Loucy (cell line): Measurements from ENCODE around the gene MBLAC2.

Source experiments
- H2AFZ ChIP-seq: fragments of 200-600 bp; sonication (generic); 2 replicates; pipeline ENCODE4 v1.6.0; 2016; ENCODE audit warnings: antibody characterized with exemption, mild to moderate bottlenecking, low read length, moderate library complexity
- H3F3A ChIP-seq: fragments of 200-600 bp; 2 replicates; pipeline ENCODE4 v1.6.0; 2016; ENCODE audit warnings: antibody characterized with exemption, low read depth, mild to moderate bottlenecking
- H3K27me3 ChIP-seq: fragments of 200-600 bp; sonication (generic); 2 replicates; pipeline ENCODE4 v1.6.1; 2014; ENCODE audit warnings: low read length, mild to moderate bottlenecking; ENCODE audit not compliant: insufficient read depth, poor library complexity, severe bottlenecking
- H3K36me3 ChIP-seq: fragments of 200-600 bp; sonication (generic); 2 replicates; pipeline ENCODE4 v1.6.1; 2016; ENCODE audit warnings: low read length; ENCODE audit not compliant: insufficient read depth
- H3K4me1 ChIP-seq: fragments of 200-600 bp; sonication (generic); 2 replicates; pipeline ENCODE4 v1.5.1; 2014; ENCODE audit warnings: low read length, mild to moderate bottlenecking; ENCODE audit not compliant: insufficient read depth, poor library complexity, severe bottlenecking
- H3K4me2 ChIP-seq: fragments of 200-600 bp; sonication (generic); 2 replicates; pipeline ENCODE4 v1.6.0; 2014; ENCODE audit warnings: antibody characterized with exemption, low read length, low read depth, mild to moderate bottlenecking; ENCODE audit not compliant: poor library complexity, severe bottlenecking
- H3K4me3 ChIP-seq: fragments of 200-600 bp; sonication (generic); 2 replicates; pipeline ENCODE4 v1.5.1; 2014; ENCODE audit warnings: low read length, mild to moderate bottlenecking, mixed read lengths; ENCODE audit not compliant: poor library complexity, severe bottlenecking
- H3K79me2 ChIP-seq: fragments of 200-600 bp; sonication (generic); 2 replicates; pipeline ENCODE4 v1.6.1; 2014; ENCODE audit warnings: low read length; ENCODE audit not compliant: insufficient read depth
- H3K9ac ChIP-seq: fragments of 200-600 bp; sonication (generic); 2 replicates; pipeline ENCODE4 v1.6.0; 2014; ENCODE audit warnings: mild to moderate bottlenecking, low read depth, low read length, moderate library complexity; ENCODE audit not compliant: poor library complexity, severe bottlenecking
- H3K9me2 ChIP-seq: fragments of 200-600 bp; sonication (generic); replicated peaks from 2 replicates; pipeline ENCODE4 v1.6.1; 2016; ENCODE audit warnings: low read depth, low read length, mixed read lengths
- H3K9me3 ChIP-seq: fragments of 200-600 bp; sonication (generic); 2 replicates; pipeline ENCODE4 v1.6.1; 2014; ENCODE audit warnings: mild to moderate bottlenecking, antibody characterized with exemption, low read length, low read depth; ENCODE audit not compliant: insufficient read depth
- H4K20me1 ChIP-seq: fragments of 200-600 bp; sonication (generic); 2 replicates; pipeline ENCODE4 v1.6.0; 2014; ENCODE audit warnings: antibody characterized with exemption, low read length, mild to moderate bottlenecking; ENCODE audit not compliant: insufficient read depth, poor library complexity, severe bottlenecking
- EZH2phosphoT487 ChIP-seq: fragments of 200-600 bp; IDR thresholded peaks from 2 replicates; pipeline ENCODE4 v1.6.1; 2018; ENCODE audit warnings: antibody characterized with exemption, mild to moderate bottlenecking, moderate library complexity, borderline replicate concordance
- TF ChIP-seq, protein P1 (sequence below): fragments of 200-600 bp; sonication (generic); conservative IDR thresholded peaks from 2 replicates; pipeline ENCODE4 v1.5.1; 2014; ENCODE audit warnings: mild to moderate bottlenecking, antibody characterized with exemption, low read length

MBLAC2 gene

GRCh38 chr5:90475436-90475980 lies 937 bp upstream of the MBLAC2 start:
- peak overlapping the region; percentile 87 for H3K4me3 ChIP-seq
- no peak overlapping the region for H2AFZ ChIP-seq
- TF ChIP-seq, protein P1, sequence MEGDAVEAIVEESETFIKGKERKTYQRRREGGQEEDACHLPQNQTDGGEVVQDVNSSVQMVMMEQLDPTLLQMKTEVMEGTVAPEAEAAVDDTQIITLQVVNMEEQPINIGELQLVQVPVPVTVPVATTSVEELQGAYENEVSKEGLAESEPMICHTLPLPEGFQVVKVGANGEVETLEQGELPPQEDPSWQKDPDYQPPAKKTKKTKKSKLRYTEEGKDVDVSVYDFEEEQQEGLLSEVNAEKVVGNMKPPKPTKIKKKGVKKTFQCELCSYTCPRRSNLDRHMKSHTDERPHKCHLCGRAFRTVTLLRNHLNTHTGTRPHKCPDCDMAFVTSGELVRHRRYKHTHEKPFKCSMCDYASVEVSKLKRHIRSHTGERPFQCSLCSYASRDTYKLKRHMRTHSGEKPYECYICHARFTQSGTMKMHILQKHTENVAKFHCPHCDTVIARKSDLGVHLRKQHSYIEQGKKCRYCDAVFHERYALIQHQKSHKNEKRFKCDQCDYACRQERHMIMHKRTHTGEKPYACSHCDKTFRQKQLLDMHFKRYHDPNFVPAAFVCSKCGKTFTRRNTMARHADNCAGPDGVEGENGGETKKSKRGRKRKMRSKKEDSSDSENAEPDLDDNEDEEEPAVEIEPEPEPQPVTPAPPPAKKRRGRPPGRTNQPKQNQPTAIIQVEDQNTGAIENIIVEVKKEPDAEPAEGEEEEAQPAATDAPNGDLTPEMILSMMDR = no peak
- TF ChIP-seq EZH2phosphoT487 = no peak
- H3K4me2 ChIP-seq = peak overlapping the region; percentile 73
- no peaks in the 10 kb centered on the region for H3K27me3 ChIP-seq
- no peaks in the 10 kb centered on the region for H3F3A ChIP-seq
- no peaks in the 10 kb centered on the region for H3K36me3 ChIP-seq
- no peaks in the 10 kb centered on the region for H3K9me2 ChIP-seq
- peaks cover 24% of the 10 kb centered on the region for H3K79me2 ChIP-seq
- H3K9me3 ChIP-seq = no peaks in the 10 kb centered on the region
- no peak overlapping the region for H3K9ac ChIP-seq
- peaks cover 28% of the 10 kb centered on the region for H3K4me1 ChIP-seq
- H4K20me1 ChIP-seq = peaks cover 8% of the 10 kb centered on the region

DNA sequence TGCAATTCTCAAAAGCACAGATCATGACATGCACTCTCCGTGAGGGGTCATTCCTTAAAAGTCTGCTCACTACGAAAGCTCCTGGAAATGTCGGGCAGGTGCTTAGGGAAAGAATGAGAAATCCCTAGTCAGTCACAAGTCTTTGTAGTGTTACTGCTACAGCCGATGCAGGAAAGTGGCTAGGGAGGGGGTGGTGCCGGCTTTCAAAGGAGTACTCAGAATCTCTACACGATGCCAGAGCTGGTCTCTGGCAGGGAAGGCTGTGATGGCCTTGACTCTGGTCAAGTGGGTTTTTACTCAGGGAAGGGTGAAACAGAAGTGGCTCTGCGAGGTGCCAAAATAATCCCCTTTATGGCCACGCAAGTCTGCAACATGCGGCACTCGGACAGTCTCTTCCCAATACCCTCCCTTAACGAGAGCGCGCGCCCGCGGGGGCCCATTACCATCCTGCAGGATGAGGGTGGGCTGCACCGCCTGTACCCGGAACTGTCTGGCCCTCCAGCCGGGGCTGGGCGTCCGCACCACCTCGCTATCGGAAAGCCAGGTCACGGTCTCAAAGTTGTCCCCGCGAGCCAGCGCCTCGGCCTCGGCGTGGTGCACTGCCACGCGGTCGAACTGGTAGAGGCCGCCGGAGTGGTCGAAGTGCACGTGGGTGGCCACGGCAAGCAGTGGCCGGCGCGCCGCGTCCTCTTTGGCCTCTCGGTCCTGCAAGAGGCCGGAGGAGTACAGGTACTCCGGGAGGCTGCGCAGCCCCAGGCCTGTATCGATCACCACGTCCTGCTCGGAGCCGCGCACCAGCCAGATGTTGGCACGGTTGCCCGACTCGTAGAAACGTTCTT lies 956 bp downstream of the MBLAC2 start:
- Histone ChIP-seq H3K4me1 (peaks cover 25% of the 10 kb centered on the region), H3K9ac (peak overlapping the region; percentile 74), H4K20me1 (peaks cover 8% of the 10 kb centered on the region), H3K9me2 (no peaks in the 10 kb centered on the region), H3K79me2 (peaks cover 24% of the 10 kb centered on the region), H3K4me3 (peak overlapping the region; percentile 87), H3K36me3 (no peaks in the 10 kb centered on the region), H3F3A (no peaks in the 10 kb centered on the region), H3K4me2 (peak overlapping the region; percentile 78), H3K27me3 (no peaks in the 10 kb centered on the region), H2AFZ (peak overlapping the region; percentile 77), H3K9me3 (no peaks in the 10 kb centered on the region)
- no peak for TF ChIP-seq EZH2phosphoT487
- TF ChIP-seq, protein P1 = no peak

DNA sequence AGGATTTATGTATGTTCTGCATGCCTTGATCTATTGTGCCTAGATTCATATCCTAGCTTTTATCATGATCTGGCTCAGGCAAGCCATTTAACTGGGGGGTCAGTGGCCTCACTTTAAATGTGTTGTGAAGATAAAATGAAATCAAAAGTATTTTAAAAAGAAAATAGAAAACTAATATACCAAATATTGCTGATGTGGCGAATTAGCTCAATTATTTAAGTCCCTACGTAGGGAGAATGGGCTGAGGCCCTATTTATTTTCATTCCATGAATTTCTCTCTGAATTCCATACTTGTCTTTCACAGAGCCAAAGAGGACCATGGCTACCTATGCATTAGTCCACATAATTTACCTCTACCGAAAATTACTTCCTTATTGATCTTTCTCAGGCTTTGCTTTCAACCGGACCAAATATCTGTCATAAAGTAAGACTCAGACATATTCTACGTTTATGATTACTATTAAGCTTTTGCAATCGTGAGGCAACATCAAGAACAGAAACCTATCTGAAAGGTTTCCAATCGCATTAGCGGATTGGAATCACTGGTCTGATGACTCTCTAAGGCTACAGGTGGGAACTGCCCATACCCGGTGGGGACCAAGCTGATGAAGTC lies 1.7 kb downstream of the MBLAC2 start:
- Histone ChIP-seq H2AFZ (no peak overlapping the region), H3K4me3 (peak overlapping the region; percentile 87), H3K9ac (peak overlapping the region; percentile 74), H3K4me1 (peaks cover 25% of the 10 kb centered on the region), H3K4me2 (peak overlapping the region; percentile 78), H3K36me3 (no peaks in the 10 kb centered on the region), H4K20me1 (peaks cover 8% of the 10 kb centered on the region), H3F3A (no peaks in the 10 kb centered on the region), H3K9me2 (no peaks in the 10 kb centered on the region), H3K27me3 (no peaks in the 10 kb centered on the region), H3K79me2 (peaks cover 24% of the 10 kb centered on the region), H3K9me3 (no peaks in the 10 kb centered on the region)
- TF ChIP-seq, protein P1 = no peak
- TF ChIP-seq EZH2phosphoT487 = no peak
